GM10266 (cell line): ENCODE measurements around the gene SLC22A7.
A peak's percentile ranks its signal among the peaks of the same experiment; 100 is the strongest.
"Not testable (repeated sequence)": the region's sequence is repeated elsewhere in the genome, so short reads cannot be mapped to it uniquely, and the experiment has no call there.

Experiments used
- DNase-seq: peaks from one replicate; pipeline ENCODE4 v3.0.0; 2012; ENCODE audit errors: extremely low spot score
- CTCF ChIP-seq: IDR thresholded peaks from 2 replicates; pipeline ENCODE4 v1.5.1; 2012; ENCODE audit warnings: mild to moderate bottlenecking, low read depth; ENCODE audit not compliant: control insufficient read depth, insufficient read depth; ENCODE audit errors: missing control alignments

SLC22A7 gene

GRCh38 chr6:43339168-43339567 is 41.1 kb downstream of the SLC22A7 start:
- peak; percentile 49 for DNase-seq
- no peak for TF ChIP-seq CTCF

- DNase-seq = not testable (repeated sequence)
Measured at GRCh38 chr6:43346243-43346642, 48.2 kb downstream of the SLC22A7 start.

- TF ChIP-seq CTCF = no peak
- no peak for DNase-seq
Measured at GRCh38 chr6:43347021-43347420, 49.0 kb downstream of the SLC22A7 start.

GRCh38 chr6:43347444-43347843 is 49.4 kb downstream of the SLC22A7 start:
- no peak for DNase-seq

GRCh38 chr6:43351951-43352350 is 53.9 kb downstream of the SLC22A7 start:
- not testable (repeated sequence) for DNase-seq

More at GRCh38 chr6:43347444-43347843, 49.4 kb downstream of the SLC22A7 start:
- TF ChIP-seq CTCF = no peak
